ENCODE data around the gene KRT16.

- TF ChIP-seq EP300 (IDR thresholded peaks at IDR 0.05) (no peak), CTCF (IDR thresholded peaks at IDR 0.05) (no peak)
Measured at GRCh38 chr17:41624208-41625101, 11.9 kb upstream of the KRT16 start, which contains the start of gene KRT17.
